HG02678 (cell line): ENCODE measurements around the gene EPAS1.

Source experiments
- ATAC-seq: cut with Tn5 transposase; IDR thresholded peaks from one replicate; pipeline ENCODE4 v1.9.1; 2021; ENCODE audit warnings: mild to moderate bottlenecking, moderate library complexity; ENCODE audit not compliant: unreplicated experiment

The EPAS1 gene

GRCh38 chr2:46296840-46297545, at the start of gene EPAS1:
EPAS1 (plus strand) TSS chr2:46297407; CDS start chr2:46297912, 505 bp downstream.
- ATAC-seq: peak; percentile 89

GRCh38 chr2:46248171-46248570, 49.0 kb upstream of the EPAS1 start:
- ATAC-seq: no peak

- ATAC-seq: no peak
Measured at GRCh38 chr2:46249654-46250053, 47.6 kb upstream of the EPAS1 start.

GRCh38 chr2:46252891-46253659, 44.1 kb upstream of the EPAS1 start:
- no peak for ATAC-seq

GRCh38 chr2:46254474-46254873, 42.7 kb upstream of the EPAS1 start:
- no peak for ATAC-seq

GRCh38 chr2:46256563-46257142, 40.6 kb upstream of the EPAS1 start:
- ATAC-seq: no peak

- ATAC-seq: no peak
Measured at GRCh38 chr2:46257476-46257875, 39.7 kb upstream of the EPAS1 start.

- ATAC-seq: no peak
Measured at GRCh38 chr2:46257980-46258379, 39.2 kb upstream of the EPAS1 start.

GRCh38 chr2:46258937-46259776, 38.0 kb upstream of the EPAS1 start:
- no peak for ATAC-seq

GRCh38 chr2:46259777-46260168, 37.4 kb upstream of the EPAS1 start:
- no peak for ATAC-seq

GRCh38 chr2:46260305-46260704, 36.9 kb upstream of the EPAS1 start:
- ATAC-seq: no peak

- no peak for ATAC-seq
Measured at GRCh38 chr2:46262248-46262938, 34.8 kb upstream of the EPAS1 start.

- ATAC-seq: no peak
Measured at GRCh38 chr2:46263347-46263746, 33.9 kb upstream of the EPAS1 start.

GRCh38 chr2:46264447-46264846, 32.8 kb upstream of the EPAS1 start:
- ATAC-seq: no peak

GRCh38 chr2:46266134-46266533, 31.1 kb upstream of the EPAS1 start:
- ATAC-seq: no peak

- no peak for ATAC-seq
Measured at GRCh38 chr2:46267616-46268015, 29.6 kb upstream of the EPAS1 start.

- ATAC-seq: peak; percentile 62
Measured at GRCh38 chr2:46268196-46268595, 29.0 kb upstream of the EPAS1 start.

GRCh38 chr2:46269001-46269400, 28.2 kb upstream of the EPAS1 start:
- no peak for ATAC-seq

GRCh38 chr2:46269544-46270273, 27.5 kb upstream of the EPAS1 start:
- ATAC-seq: no peak

GRCh38 chr2:46270384-46270783, 26.8 kb upstream of the EPAS1 start:
- no peak for ATAC-seq
